HG03066 (cell line): ENCODE measurements around the gene SNX18.

Experiments
- ATAC-seq: cut with Tn5 transposase; IDR thresholded peaks from one replicate; pipeline ENCODE4 v1.9.1; 2021; ENCODE audit warnings: low read depth; ENCODE audit not compliant: unreplicated experiment

SNX18 gene

GRCh38 chr5:54538156-54538555, 20.6 kb downstream of the SNX18 start:
- ATAC-seq: no peak

GRCh38 chr5:54539001-54539400, 21.4 kb downstream of the SNX18 start:
- no peak for ATAC-seq

- ATAC-seq: no peak
Measured at GRCh38 chr5:54540286-54540685, 22.7 kb downstream of the SNX18 start.

- ATAC-seq: no peak
Measured at GRCh38 chr5:54541823-54542783, 24.5 kb downstream of the SNX18 start.

GRCh38 chr5:54544044-54544443, 26.5 kb downstream of the SNX18 start:
- no peak for ATAC-seq

- no peak for ATAC-seq
Measured at GRCh38 chr5:54545796-54546195, 28.2 kb downstream of the SNX18 start.

- no peak for ATAC-seq
Measured at GRCh38 chr5:54547711-54548250, 30.2 kb downstream of the SNX18 start.

- no peak for ATAC-seq
Measured at GRCh38 chr5:54548565-54548964, 31.0 kb downstream of the SNX18 start.

GRCh38 chr5:54551292-54551691, 33.7 kb downstream of the SNX18 start:
- no peak for ATAC-seq

GRCh38 chr5:54551926-54552325, 34.4 kb downstream of the SNX18 start:
- no peak for ATAC-seq

- no peak for ATAC-seq
Measured at GRCh38 chr5:54552446-54552845, 34.9 kb downstream of the SNX18 start.

- no peak for ATAC-seq
Measured at GRCh38 chr5:54553659-54554207, 36.2 kb downstream of the SNX18 start.

- no peak for ATAC-seq
Measured at GRCh38 chr5:54556141-54556540, 38.6 kb downstream of the SNX18 start.

- ATAC-seq: no peak
Measured at GRCh38 chr5:54558362-54558761, 40.8 kb downstream of the SNX18 start.

GRCh38 chr5:54561651-54562050, 44.1 kb downstream of the SNX18 start:
- ATAC-seq: no peak

- no peak for ATAC-seq
Measured at GRCh38 chr5:54563083-54563761, 45.7 kb downstream of the SNX18 start.

- ATAC-seq: no peak
Measured at GRCh38 chr5:54567996-54568395, 50.4 kb downstream of the SNX18 start.

- ATAC-seq: no peak
Measured at GRCh38 chr5:54570916-54571315, 53.4 kb downstream of the SNX18 start.

GRCh38 chr5:54571462-54571861, 53.9 kb downstream of the SNX18 start:
- no peak for ATAC-seq

- ATAC-seq: no peak
Measured at GRCh38 chr5:54573812-54574489, 56.4 kb downstream of the SNX18 start.

- ATAC-seq: no peak
Measured at GRCh38 chr5:54577528-54577927, 60.0 kb downstream of the SNX18 start.
